H1 (cell line): ENCODE measurements around the gene DUXB.

Experiments used
- ATF2 ChIP-seq: IDR thresholded peaks from 2 replicates; pipeline ENCODE4 v1.6.1; 2012; ENCODE audit warnings: low read length, inconsistent platforms
- BACH1 ChIP-seq: IDR thresholded peaks from 2 replicates; pipeline ENCODE4 v1.6.1; 2012; ENCODE audit warnings: low read length, improper control_type of control experiment
- EP300 ChIP-seq, 2 experiments: IDR thresholded peaks; 1 replicate in 1 of 2; 2 replicates in 1 of 2; pipeline ENCODE4 v1.6.1; 2011 to 2012; ENCODE audit warnings: low read depth in 2 of 2, low read length in 2 of 2, mild to moderate bottlenecking in 2 of 2, borderline replicate concordance in 1 of 2, inconsistent platforms in 1 of 2, moderate library complexity in 1 of 2
- HDAC2 ChIP-seq, 2 experiments: fragments of 300-600 bp in 1 of 2; sonication (generic) in 1 of 2; IDR thresholded peaks; 2 replicates each; pipeline ENCODE4 v1.6.1; 2011 to 2012; ENCODE audit warnings: low read depth in 2 of 2, low read length in 2 of 2, mild to moderate bottlenecking in 2 of 2, moderate library complexity in 2 of 2, borderline replicate concordance in 1 of 2, inconsistent platforms in 1 of 2
- JUND ChIP-seq: IDR thresholded peaks from 2 replicates; pipeline ENCODE4 v1.6.1; 2011; ENCODE audit warnings: mild to moderate bottlenecking, improper control_type of control experiment, low read length
- KDM5A ChIP-seq: fragments of 200-600 bp; IDR thresholded peaks from 2 replicates; pipeline ENCODE4 v1.7.1; 2012; ENCODE audit warnings: mild to moderate bottlenecking, low read length, inconsistent platforms, mixed read lengths
- PHF8 ChIP-seq: fragments of 200-600 bp; sonication (generic); conservative IDR thresholded peaks from 2 replicates; pipeline ENCODE4 v1.7.1; 2012; ENCODE audit warnings: low read depth, mild to moderate bottlenecking, inconsistent platforms, low read length, moderate library complexity
- POLR2A ChIP-seq, 2 experiments: IDR thresholded peaks; 1 replicate in 1 of 2; 2 replicates in 1 of 2; pipeline ENCODE4 v1.6.1; 2011; ENCODE audit warnings: low read depth in 2 of 2, low read length in 2 of 2, mild to moderate bottlenecking in 2 of 2; ENCODE audit errors: control extremely low read depth in 1 of 2
- RFX5 ChIP-seq: IDR thresholded peaks from 2 replicates; pipeline ENCODE4 v1.6.1; 2011; ENCODE audit warnings: low read depth, low read length, improper control_type of control experiment, borderline replicate concordance
- SP2 ChIP-seq: IDR thresholded peaks from 2 replicates; pipeline ENCODE4 v1.6.1; 2012; ENCODE audit warnings: mild to moderate bottlenecking, low read length, inconsistent platforms
- TCF12 ChIP-seq: IDR thresholded peaks from 2 replicates; pipeline ENCODE4 v1.6.1; 2011; ENCODE audit warnings: low read depth, mild to moderate bottlenecking, low read length
- TEAD4 ChIP-seq: IDR thresholded peaks from 2 replicates; pipeline ENCODE4 v1.6.1; 2012; ENCODE audit warnings: low read depth, low read length, inconsistent platforms, mixed read lengths
- TF ChIP-seq, protein P1 (sequence below), 3 experiments: IDR thresholded peaks; 1 replicate in 2 of 3; 2 replicates in 1 of 3; pipeline versions ENCODE4 v1.5.1 to v1.6.1; 2011; ENCODE audit warnings: low read length in 3 of 3, mild to moderate bottlenecking in 3 of 3, inconsistent platforms in 2 of 3, low read depth in 1 of 3, moderate library complexity in 1 of 3; ENCODE audit not compliant: insufficient read depth in 1 of 3; ENCODE audit errors: control extremely low read depth in 1 of 3

- TF ChIP-seq, protein P1, sequence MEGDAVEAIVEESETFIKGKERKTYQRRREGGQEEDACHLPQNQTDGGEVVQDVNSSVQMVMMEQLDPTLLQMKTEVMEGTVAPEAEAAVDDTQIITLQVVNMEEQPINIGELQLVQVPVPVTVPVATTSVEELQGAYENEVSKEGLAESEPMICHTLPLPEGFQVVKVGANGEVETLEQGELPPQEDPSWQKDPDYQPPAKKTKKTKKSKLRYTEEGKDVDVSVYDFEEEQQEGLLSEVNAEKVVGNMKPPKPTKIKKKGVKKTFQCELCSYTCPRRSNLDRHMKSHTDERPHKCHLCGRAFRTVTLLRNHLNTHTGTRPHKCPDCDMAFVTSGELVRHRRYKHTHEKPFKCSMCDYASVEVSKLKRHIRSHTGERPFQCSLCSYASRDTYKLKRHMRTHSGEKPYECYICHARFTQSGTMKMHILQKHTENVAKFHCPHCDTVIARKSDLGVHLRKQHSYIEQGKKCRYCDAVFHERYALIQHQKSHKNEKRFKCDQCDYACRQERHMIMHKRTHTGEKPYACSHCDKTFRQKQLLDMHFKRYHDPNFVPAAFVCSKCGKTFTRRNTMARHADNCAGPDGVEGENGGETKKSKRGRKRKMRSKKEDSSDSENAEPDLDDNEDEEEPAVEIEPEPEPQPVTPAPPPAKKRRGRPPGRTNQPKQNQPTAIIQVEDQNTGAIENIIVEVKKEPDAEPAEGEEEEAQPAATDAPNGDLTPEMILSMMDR (IDR thresholded peaks at IDR 0.05; ENCODE audit: control extremely low read depth in 1 of 3, insufficient read depth in 1 of 3, low read depth in 1 of 3, low read length in 3 of 3): no peak
- TF ChIP-seq EP300 (IDR thresholded peaks at IDR 0.05; ENCODE audit: borderline replicate concordance in 1 of 2, low read depth in 2 of 2, low read length in 2 of 2): no peak
- no peak for TF ChIP-seq KDM5A
- TF ChIP-seq JUND: no peak
- TF ChIP-seq TEAD4: no peak
- no peak for TF ChIP-seq BACH1
- no peak for TF ChIP-seq POLR2A (IDR thresholded peaks at IDR 0.05; ENCODE audit: control extremely low read depth in 1 of 2, low read depth in 2 of 2, low read length in 2 of 2)
- no peak for TF ChIP-seq RFX5
- TF ChIP-seq TCF12: no peak
- no peak for TF ChIP-seq PHF8
- no peak for TF ChIP-seq HDAC2 (IDR thresholded peaks at IDR 0.05; ENCODE audit: borderline replicate concordance in 1 of 2, low read depth in 2 of 2, low read length in 2 of 2)
- no peak for TF ChIP-seq SP2
- TF ChIP-seq ATF2: no peak
Observed at GRCh38 chr16:75745823-75746222, 44.6 kb upstream of the DUXB start.
